Measurements from ENCODE around the gene SHF. TPM values are rescaled to one million over a fixed set of nuclear protein-coding genes. Genes with fewer than 3 reads are reported as not detected.

Gene SHF
- total RNA-seq, 1 donor from 2014 or later, result 7.1 TPM

DNA sequence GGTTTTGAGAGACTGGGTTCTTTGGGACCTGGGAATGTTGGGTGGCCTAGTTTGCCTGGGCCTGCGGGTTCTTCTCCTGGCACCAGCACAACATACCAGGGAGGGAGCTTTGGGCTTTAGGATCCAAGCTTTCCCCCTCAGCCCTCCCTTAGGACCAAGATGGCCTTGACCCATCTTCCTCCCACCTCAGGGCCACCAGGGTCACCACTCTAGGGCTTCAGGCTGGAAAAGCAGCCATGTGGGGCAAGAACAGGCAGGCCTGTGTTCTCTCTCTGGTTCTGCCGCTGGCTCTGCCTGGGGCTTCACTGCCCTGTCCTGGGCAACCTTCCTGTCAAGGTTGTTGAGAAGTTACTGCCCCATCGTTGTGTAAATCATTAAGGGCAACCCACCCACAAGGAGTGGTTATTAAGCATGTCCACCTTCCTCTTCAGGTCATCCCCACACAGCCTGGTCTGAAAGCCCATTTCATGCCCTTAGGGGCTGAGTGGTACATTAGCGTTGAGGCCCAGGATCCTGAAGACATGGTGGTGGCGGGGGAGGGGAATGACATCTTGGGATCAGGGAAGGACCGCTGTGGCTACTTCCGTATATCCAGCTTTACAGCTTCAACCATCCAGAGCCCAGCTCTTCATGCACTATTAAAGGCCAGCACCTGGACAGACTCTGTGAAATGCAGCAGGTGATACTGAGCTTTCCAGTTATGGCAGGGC, 57.3 kb downstream of the SHF start:
- intact Hi-C loops (cut with DNase I), result no loop called here
- no peaks in the 10 kb centered on the region for H3K36me3 ChIP-seq
- H3K27me3 ChIP-seq, result peaks cover 56% of the 10 kb centered on the region
- TF ChIP-seq, protein P1, sequence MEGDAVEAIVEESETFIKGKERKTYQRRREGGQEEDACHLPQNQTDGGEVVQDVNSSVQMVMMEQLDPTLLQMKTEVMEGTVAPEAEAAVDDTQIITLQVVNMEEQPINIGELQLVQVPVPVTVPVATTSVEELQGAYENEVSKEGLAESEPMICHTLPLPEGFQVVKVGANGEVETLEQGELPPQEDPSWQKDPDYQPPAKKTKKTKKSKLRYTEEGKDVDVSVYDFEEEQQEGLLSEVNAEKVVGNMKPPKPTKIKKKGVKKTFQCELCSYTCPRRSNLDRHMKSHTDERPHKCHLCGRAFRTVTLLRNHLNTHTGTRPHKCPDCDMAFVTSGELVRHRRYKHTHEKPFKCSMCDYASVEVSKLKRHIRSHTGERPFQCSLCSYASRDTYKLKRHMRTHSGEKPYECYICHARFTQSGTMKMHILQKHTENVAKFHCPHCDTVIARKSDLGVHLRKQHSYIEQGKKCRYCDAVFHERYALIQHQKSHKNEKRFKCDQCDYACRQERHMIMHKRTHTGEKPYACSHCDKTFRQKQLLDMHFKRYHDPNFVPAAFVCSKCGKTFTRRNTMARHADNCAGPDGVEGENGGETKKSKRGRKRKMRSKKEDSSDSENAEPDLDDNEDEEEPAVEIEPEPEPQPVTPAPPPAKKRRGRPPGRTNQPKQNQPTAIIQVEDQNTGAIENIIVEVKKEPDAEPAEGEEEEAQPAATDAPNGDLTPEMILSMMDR (IDR thresholded peaks at IDR 0.05), result no peak
- DNase-seq (peak; percentile 63), ATAC-seq (peak; percentile 2)
- H3K27ac ChIP-seq, result peak overlapping the region; percentile 80
- H3K4me3 ChIP-seq, result peak overlapping the region; percentile 56
- peaks cover 9% of the 10 kb centered on the region for H3K4me1 ChIP-seq
- H3K9me3 ChIP-seq, result no peaks in the 10 kb centered on the region

GRCh38 chr15:45129651-45130129, 58.1 kb downstream of the SHF start, which contains the start of the genes DUOX1 and DUOXA1:
TSS of gene DUOX1 (plus strand) at chr15:45129994. CDS start at chr15:45131967, 1,973 bp downstream.
TSS of gene DUOXA1 (minus strand) at chr15:45129879. CDS start at chr15:45123014, 6,865 bp downstream.
- TF ChIP-seq, protein P1 (IDR thresholded peaks at IDR 0.05), result no peak
- peak; percentile 94 for DNase-seq
- H3K27ac ChIP-seq, result peak within 1 kb of the TSS; percentile 80
- peak; percentile 91 for ATAC-seq
- H3K27me3 ChIP-seq, result peaks cover 50% of the 10 kb centered on the region
- no peaks in the 10 kb centered on the region for H3K9me3 ChIP-seq
- peak within 1 kb of the TSS; percentile 56 for H3K4me3 ChIP-seq
- H3K4me1 ChIP-seq, result peaks cover 2% of the 10 kb centered on the region
- intact Hi-C loops (cut with DNase I), result no loop called here
- H3K36me3 ChIP-seq, result no peaks in the 10 kb centered on the region

- peak; percentile 48 for ATAC-seq
- peak overlapping the region; percentile 56 for H3K4me3 ChIP-seq
- H3K4me1 ChIP-seq, result no peaks in the 10 kb centered on the region
- intact Hi-C loops (cut with DNase I), result no loop called here
- peaks cover 49% of the 10 kb centered on the region for H3K27me3 ChIP-seq
- no peaks in the 10 kb centered on the region for H3K9me3 ChIP-seq
- peak; percentile 80 for DNase-seq
- H3K27ac ChIP-seq, result peak overlapping the region; percentile 80
- TF ChIP-seq, protein P1 (IDR thresholded peaks at IDR 0.05), result no peak
- no peaks in the 10 kb centered on the region for H3K36me3 ChIP-seq
These were observed 58.7 kb downstream of the SHF start for GRCh38 chr15:45128971-45129639.

GRCh38 chr15:45126535-45127158, 61.1 kb downstream of the SHF start:
- Histone ChIP-seq H3K27ac (no peak overlapping the region), H3K9me3 (no peaks in the 10 kb centered on the region), H3K4me3 (no peak overlapping the region), H3K4me1 (peaks cover 4% of the 10 kb centered on the region), H3K36me3 (no peaks in the 10 kb centered on the region), H3K27me3 (peaks cover 46% of the 10 kb centered on the region)
- TF ChIP-seq, protein P1 (IDR thresholded peaks at IDR 0.05), result peak; percentile 68
- intact Hi-C loops (cut with DNase I), result no loop called here
- ATAC-seq (peak; percentile 15), DNase-seq (peak; percentile 3)

GRCh38 chr15:45123397-45123796, 64.4 kb downstream of the SHF start:
- Histone ChIP-seq H3K4me1 (peaks cover 4% of the 10 kb centered on the region), H3K4me3 (no peak overlapping the region), H3K27ac (no peak overlapping the region), H3K27me3 (peaks cover 18% of the 10 kb centered on the region), H3K36me3 (no peaks in the 10 kb centered on the region), H3K9me3 (no peaks in the 10 kb centered on the region)
- intact Hi-C loops (cut with DNase I), result no loop called here
- TF ChIP-seq, protein P1 (IDR thresholded peaks at IDR 0.05), result no peak
- DNase-seq, result peak; percentile 51
- ATAC-seq, result peak; percentile 58

All from upper lobe of right lung (tissue), 1 donor.